A673 (cell line): Measurements from ENCODE around the gene TEAD1. TPM values are rescaled to one million over a fixed set of nuclear protein-coding genes. Genes with fewer than 3 reads are reported as not detected.
A peak's percentile ranks its signal among the peaks of the same experiment; 100 is the strongest.

Experiments used
- BruUV-seq: library from RNA; stranded (reverse); fragments of 400-500 nt; replicated peaks from 2 replicates; lab custom pipeline; 2021; lab: Mats Ljungman, UMichigan
- CTCF ChIA-PET: fragments of 300-600 bp; sonication (Branson Sonifier 250); formaldehyde crosslinking; loops from one replicate; lab custom pipeline; 2022; ENCODE audit warnings: antibody characterized with exemption; lab: Charles Lee
- POLR2A ChIA-PET: fragments of 300-600 bp; sonication (Branson Sonifier 250); formaldehyde crosslinking; loops from one replicate; lab custom pipeline; 2022; ENCODE audit warnings: antibody characterized with exemption; ENCODE audit not compliant: low non-redundant PET; lab: Charles Lee
- DNase-seq: peaks from one replicate; pipeline ENCODE4 v3.0.0-alpha.2; 2015; ENCODE audit warnings: low spot score
- H3K27ac ChIP-seq: fragments of 200-600 bp; sonication (generic); 2 replicates; pipeline ENCODE4 v1.5.1; 2016; ENCODE audit warnings: mixed run types, low read depth, mild to moderate bottlenecking, mixed read lengths, antibody characterized with exemption, low read length; ENCODE audit not compliant: poor library complexity, severe bottlenecking
- H3K27me3 ChIP-seq: fragments of 200-600 bp; sonication (generic); replicated peaks from 2 replicates; pipeline ENCODE4 v1.6.1; 2017; ENCODE audit warnings: mixed run types, low read depth, mild to moderate bottlenecking, mixed read lengths, antibody characterized with exemption, low read length; ENCODE audit not compliant: insufficient read depth, poor library complexity
- H3K36me3 ChIP-seq: fragments of 200-600 bp; sonication (generic); 2 replicates; pipeline ENCODE4 v1.6.1; 2016; ENCODE audit warnings: mixed run types, mild to moderate bottlenecking, mixed read lengths, antibody characterized with exemption, low read length; ENCODE audit not compliant: insufficient read depth, poor library complexity, severe bottlenecking
- H3K4me1 ChIP-seq: fragments of 200-600 bp; sonication (generic); 2 replicates; pipeline ENCODE4 v1.6.1; 2017; ENCODE audit warnings: mixed run types, mild to moderate bottlenecking, mixed read lengths, antibody characterized with exemption, low read length; ENCODE audit not compliant: insufficient read depth, poor library complexity, severe bottlenecking
- H3K4me3 ChIP-seq: fragments of 200-600 bp; sonication (generic); 2 replicates; pipeline ENCODE4 v1.5.1; 2016; ENCODE audit warnings: low read depth, mixed run types, mild to moderate bottlenecking, mixed read lengths, low read length; ENCODE audit not compliant: poor library complexity, severe bottlenecking
- H3K9me3 ChIP-seq: fragments of 200-600 bp; sonication (generic); 2 replicates; pipeline ENCODE4 v1.6.1; 2016; ENCODE audit warnings: mixed run types, low read depth, mild to moderate bottlenecking, mixed read lengths, antibody characterized with exemption, low read length; ENCODE audit not compliant: poor library complexity, severe bottlenecking
- EZH2 ChIP-seq: fragments of 200-600 bp; sonication (generic); IDR thresholded peaks from 2 replicates; pipeline ENCODE4 v1.6.1; 2017; ENCODE audit warnings: borderline replicate concordance, low read depth, mild to moderate bottlenecking, mixed read lengths, antibody characterized with exemption, low read length; ENCODE audit not compliant: poor library complexity, severe bottlenecking
- intact Hi-C: fragments of 100-400 bp; cut with micrococcal nuclease; formaldehyde crosslinking; loops from one replicate; pipeline ENCODE4 v1.10.0; 2022; ENCODE audit not compliant: unreplicated experiment
- total RNA-seq: library from RNA; stranded (reverse); gene quantifications from 2 replicates; pipeline ENCODE4 v1.2.3, GENCODE V29; 2021
- TF ChIP-seq, protein P1 (sequence below): fragments of 300-800, 200-600 bp; sonication (generic); conservative IDR thresholded peaks from 2 replicates; pipeline ENCODE4 v1.5.1; 2017; ENCODE audit warnings: low read depth, mild to moderate bottlenecking, antibody characterized with exemption, low read length, moderate library complexity, mixed read lengths

TEAD1 gene
- total RNA-seq, 1 experiment from 2014 or later, result 81.8 TPM

DNA sequence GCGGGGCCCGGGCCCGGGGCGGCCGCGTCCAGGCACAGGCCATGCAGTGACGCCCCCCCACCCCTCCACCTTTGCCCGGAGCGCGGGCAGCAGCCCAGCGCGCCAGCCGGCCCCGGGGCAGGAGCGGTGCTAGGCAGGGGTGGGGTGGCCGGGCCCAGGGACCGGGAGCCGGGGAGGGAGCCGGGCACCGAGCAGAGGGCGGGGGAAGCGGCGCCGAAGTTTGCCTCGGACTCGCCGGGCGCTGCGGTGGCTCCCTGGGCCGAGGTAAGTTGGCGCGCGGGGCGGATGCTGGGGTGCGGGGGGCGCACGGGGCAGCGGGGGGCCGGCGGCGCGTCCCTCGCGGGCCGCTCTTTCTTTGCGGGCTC is 332 bp downstream of the TEAD1 start:
- Histone ChIP-seq H3K4me1 (peaks cover 28% of the 10 kb centered on the region), H3K4me3 (peak overlapping the region; percentile 85), H3K27ac (peak overlapping the region; percentile 90), H3K27me3 (no peaks in the 10 kb centered on the region), H3K36me3 (no peaks in the 10 kb centered on the region), H3K9me3 (no peaks in the 10 kb centered on the region)
- intact Hi-C loops, result loop anchor here (5.0 to 10.0 kb wide), 4 partner anchors 77 to 260 kb away; no protein-coding TSS in a partner anchor
- TF ChIP-seq, protein P1, sequence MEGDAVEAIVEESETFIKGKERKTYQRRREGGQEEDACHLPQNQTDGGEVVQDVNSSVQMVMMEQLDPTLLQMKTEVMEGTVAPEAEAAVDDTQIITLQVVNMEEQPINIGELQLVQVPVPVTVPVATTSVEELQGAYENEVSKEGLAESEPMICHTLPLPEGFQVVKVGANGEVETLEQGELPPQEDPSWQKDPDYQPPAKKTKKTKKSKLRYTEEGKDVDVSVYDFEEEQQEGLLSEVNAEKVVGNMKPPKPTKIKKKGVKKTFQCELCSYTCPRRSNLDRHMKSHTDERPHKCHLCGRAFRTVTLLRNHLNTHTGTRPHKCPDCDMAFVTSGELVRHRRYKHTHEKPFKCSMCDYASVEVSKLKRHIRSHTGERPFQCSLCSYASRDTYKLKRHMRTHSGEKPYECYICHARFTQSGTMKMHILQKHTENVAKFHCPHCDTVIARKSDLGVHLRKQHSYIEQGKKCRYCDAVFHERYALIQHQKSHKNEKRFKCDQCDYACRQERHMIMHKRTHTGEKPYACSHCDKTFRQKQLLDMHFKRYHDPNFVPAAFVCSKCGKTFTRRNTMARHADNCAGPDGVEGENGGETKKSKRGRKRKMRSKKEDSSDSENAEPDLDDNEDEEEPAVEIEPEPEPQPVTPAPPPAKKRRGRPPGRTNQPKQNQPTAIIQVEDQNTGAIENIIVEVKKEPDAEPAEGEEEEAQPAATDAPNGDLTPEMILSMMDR, result no peak
- no peak for TF ChIP-seq EZH2
- POLR2A ChIA-PET, result no interaction called here
- CTCF ChIA-PET, result no interaction called here
- no peak for DNase-seq
- BruUV-seq, result no TSS peak

- H3K9me3 ChIP-seq, result no peaks in the 10 kb centered on the region
- ChIA-PET CTCF (no interaction called here), POLR2A (no interaction called here)
- peak overlapping the region; percentile 90 for H3K27ac ChIP-seq
- peak overlapping the region; percentile 85 for H3K4me3 ChIP-seq
- H3K27me3 ChIP-seq, result no peaks in the 10 kb centered on the region
- H3K36me3 ChIP-seq, result no peaks in the 10 kb centered on the region
- H3K4me1 ChIP-seq, result peaks cover 33% of the 10 kb centered on the region
- intact Hi-C loops, result loop anchor here (5.0 to 10.0 kb wide), 5 partner anchors 78 to 260 kb away; no protein-coding TSS in a partner anchor
- TF ChIP-seq, protein P1, result no peak
- TF ChIP-seq EZH2, result no peak
- no TSS peak for BruUV-seq
- DNase-seq, result peak; percentile 67
Measured at GRCh38 chr11:12674936-12675696, 895 bp downstream of the TEAD1 start.

DNA sequence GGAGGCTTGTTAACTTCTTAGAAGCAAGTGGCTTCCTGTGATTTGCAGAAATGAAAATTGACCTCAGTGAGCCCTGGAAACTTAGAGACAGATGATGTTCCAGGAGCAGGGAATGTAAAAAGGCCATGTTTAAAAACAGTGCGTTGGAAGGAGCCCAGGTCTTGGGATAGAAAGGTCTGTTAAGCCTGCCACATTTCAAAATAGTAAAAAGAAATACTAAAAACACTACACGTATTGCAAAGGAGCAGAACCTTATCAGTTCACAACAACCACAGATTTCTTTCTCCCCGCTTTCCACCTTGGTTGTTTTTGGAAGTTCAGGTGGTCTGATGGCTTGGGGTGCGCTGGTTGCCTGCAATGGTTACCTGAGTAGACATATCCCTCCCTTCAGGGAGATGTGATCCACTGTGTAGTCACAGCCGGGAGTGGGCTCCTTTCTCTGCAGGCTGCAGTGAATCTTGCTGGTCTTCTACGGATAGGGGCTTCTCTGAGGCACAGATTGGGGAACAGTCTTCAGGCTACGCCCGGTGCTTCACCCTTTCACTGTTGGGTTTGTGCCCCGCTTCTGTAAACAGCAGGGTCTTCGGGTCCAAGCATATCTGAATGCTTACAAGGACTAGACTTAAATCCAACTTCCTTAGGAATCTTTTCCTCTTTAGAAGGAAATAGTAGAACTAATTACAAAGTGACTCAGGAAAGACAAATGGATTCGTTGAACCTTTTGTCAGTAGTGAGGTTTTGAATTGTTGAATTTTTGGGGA is 1.9 kb downstream of the TEAD1 start:
- no peaks in the 10 kb centered on the region for H3K9me3 ChIP-seq
- intact Hi-C loops, result loop anchor here (5.0 to 10.0 kb wide), 4 partner anchors 139 to 261 kb away; no protein-coding TSS in a partner anchor
- H3K4me3 ChIP-seq, result peak overlapping the region; percentile 85
- no TSS peak for BruUV-seq
- H3K27me3 ChIP-seq, result no peaks in the 10 kb centered on the region
- H3K4me1 ChIP-seq, result peaks cover 39% of the 10 kb centered on the region
- H3K36me3 ChIP-seq, result no peaks in the 10 kb centered on the region
- DNase-seq, result peak; percentile 24
- CTCF ChIA-PET, result no interaction called here
- POLR2A ChIA-PET, result no interaction called here
- peak overlapping the region; percentile 82 for H3K27ac ChIP-seq
- no peak for TF ChIP-seq EZH2
- TF ChIP-seq, protein P1, result no peak
